Upper lobe of left lung (tissue), 4 donors: ENCODE results near the gene UFM1.

Experiments used
- POLR2A ChIP-seq, 4 donors: fragments of 450-650 bp; IDR thresholded peaks; one replicate each; pipeline ENCODE4 v1.5.1; 2016 to 2017; ENCODE audit warnings: antibody characterized with exemption in 4 of 4, mild to moderate bottlenecking in 2 of 4
- POLR2AphosphoS5 ChIP-seq, 2 donors: sonication (generic); formaldehyde crosslinking; IDR thresholded peaks; one replicate each; pipeline ENCODE4 v1.5.1; 2017; ENCODE audit warnings: antibody characterized with exemption in 2 of 2
- TF ChIP-seq, protein P1 (sequence below), 6 experiments: fragments of 450-650 bp in 4 of 6; fragments of 200-600 bp in 2 of 6; sonication (generic) in 2 of 6; IDR thresholded peaks; one replicate each; pipeline ENCODE4 v1.5.1; 2016 to 2019; ENCODE audit warnings: antibody characterized with exemption in 6 of 6

- TF ChIP-seq POLR2A (IDR thresholded peaks at IDR 0.05): no peak
- TF ChIP-seq, protein P1, sequence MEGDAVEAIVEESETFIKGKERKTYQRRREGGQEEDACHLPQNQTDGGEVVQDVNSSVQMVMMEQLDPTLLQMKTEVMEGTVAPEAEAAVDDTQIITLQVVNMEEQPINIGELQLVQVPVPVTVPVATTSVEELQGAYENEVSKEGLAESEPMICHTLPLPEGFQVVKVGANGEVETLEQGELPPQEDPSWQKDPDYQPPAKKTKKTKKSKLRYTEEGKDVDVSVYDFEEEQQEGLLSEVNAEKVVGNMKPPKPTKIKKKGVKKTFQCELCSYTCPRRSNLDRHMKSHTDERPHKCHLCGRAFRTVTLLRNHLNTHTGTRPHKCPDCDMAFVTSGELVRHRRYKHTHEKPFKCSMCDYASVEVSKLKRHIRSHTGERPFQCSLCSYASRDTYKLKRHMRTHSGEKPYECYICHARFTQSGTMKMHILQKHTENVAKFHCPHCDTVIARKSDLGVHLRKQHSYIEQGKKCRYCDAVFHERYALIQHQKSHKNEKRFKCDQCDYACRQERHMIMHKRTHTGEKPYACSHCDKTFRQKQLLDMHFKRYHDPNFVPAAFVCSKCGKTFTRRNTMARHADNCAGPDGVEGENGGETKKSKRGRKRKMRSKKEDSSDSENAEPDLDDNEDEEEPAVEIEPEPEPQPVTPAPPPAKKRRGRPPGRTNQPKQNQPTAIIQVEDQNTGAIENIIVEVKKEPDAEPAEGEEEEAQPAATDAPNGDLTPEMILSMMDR (IDR thresholded peaks at IDR 0.05): no peak
- TF ChIP-seq POLR2AphosphoS5 (IDR thresholded peaks at IDR 0.05): no peak
Measured at GRCh38 chr13:38361542-38362262, 12.1 kb downstream of the UFM1 start.
